Endothelial cell of umbilical vein (primary cell): ENCODE results near the gene MARK3. TPM values are rescaled to one million over a fixed set of nuclear protein-coding genes. Genes with fewer than 3 reads are reported as not detected.

ENCODE experiments used
- BruUV-seq: library from RNA; stranded (reverse); fragments of 400-500 nt; replicated peaks from 2 replicates; lab custom pipeline; 2021; lab: Mats Ljungman, UMichigan
- CTCF ChIA-PET: fragments of 300-600, 350-600 bp; sonication (Branson Sonifier 250); formaldehyde crosslinking; loops from one replicate; lab custom pipeline; 2021; ENCODE audit warnings: antibody characterized with exemption, inconsistent platforms; lab: Charles Lee
- POLR2A ChIA-PET: fragments of 300-600, 350-600 bp; sonication (Branson Sonifier 250); formaldehyde crosslinking; loops from one replicate; lab custom pipeline; 2021; ENCODE audit warnings: antibody characterized with exemption, inconsistent platforms; lab: Charles Lee
- DNase-seq: peaks from one replicate; pipeline ENCODE4 v3.0.0-alpha.2; 2011; ENCODE audit warnings: low read depth, low spot score
- FAIRE-seq: peaks from 2 replicates; lab custom pipeline; 2011; peaks lifted over from hg19 to GRCh38; lab: Jason Lieb, UNC
- H2AFZ ChIP-seq: 2 replicates; pipeline ENCODE4 v1.6.0; 2012; ENCODE audit warnings: low read depth, low read length, control low read depth, inconsistent platforms
- H3K27ac ChIP-seq: 2 replicates; pipeline ENCODE4 v1.5.1; 2011; ENCODE audit warnings: low read depth, mild to moderate bottlenecking, control low read depth, low read length, moderate library complexity; ENCODE audit not compliant: insufficient read depth
- H3K27me3 ChIP-seq, 2 experiments: 2 replicates each; pipeline versions ENCODE4 v1.6.0 to v1.6.1; 2011; ENCODE audit warnings: low read length in 2 of 2, mixed read lengths in 1 of 2; ENCODE audit not compliant: control insufficient read depth in 2 of 2, insufficient read depth in 2 of 2
- H3K36me3 ChIP-seq, 2 experiments: 2 replicates in 1 of 2; 3 replicates in 1 of 2; pipeline ENCODE4 v1.5.1; 2011; ENCODE audit warnings: low read length in 2 of 2, mild to moderate bottlenecking in 1 of 2, moderate library complexity in 1 of 2; ENCODE audit not compliant: control insufficient read depth in 2 of 2, insufficient read depth in 2 of 2; ENCODE audit errors: extremely low read depth in 1 of 2
- H3K4me1 ChIP-seq: 3 replicates; pipeline ENCODE4 v1.5.1; 2011; ENCODE audit warnings: mild to moderate bottlenecking, low read length; ENCODE audit not compliant: control insufficient read depth, insufficient read depth; ENCODE audit errors: extremely low read depth
- H3K4me2 ChIP-seq: 2 replicates; pipeline ENCODE4 v1.6.1; 2011; ENCODE audit warnings: low read length, control low read depth, mixed read lengths; ENCODE audit not compliant: insufficient read depth
- H3K4me3 ChIP-seq, 3 experiments: fragments of 200-600 bp in 1 of 3; sonication (generic), shearing (Covaris generic) in 1 of 3; replicated peaks in 1 of 3; 2 replicates each; pipeline ENCODE4 v1.5.1; 2011 to 2016; ENCODE audit warnings: control low read depth in 3 of 3, low read length in 3 of 3, mild to moderate bottlenecking in 2 of 3, inconsistent platforms in 1 of 3, low read depth in 1 of 3, moderate library complexity in 1 of 3; ENCODE audit not compliant: insufficient read depth in 1 of 3
- H3K79me2 ChIP-seq: 2 replicates; pipeline ENCODE4 v1.6.0; 2012; ENCODE audit warnings: low read length, inconsistent platforms; ENCODE audit not compliant: control insufficient read depth, insufficient read depth
- H3K9ac ChIP-seq: replicated peaks from 2 replicates; pipeline ENCODE3; 2011; ENCODE audit warnings: low read length, control low read depth; ENCODE audit not compliant: insufficient read depth; ENCODE audit errors: extremely low read depth
- H3K9me1 ChIP-seq: replicated peaks from 3 replicates; pipeline ENCODE4 v1.6.0; 2011; ENCODE audit warnings: mild to moderate bottlenecking, low read length; ENCODE audit not compliant: control insufficient read depth, insufficient read depth; ENCODE audit errors: extremely low read depth
- H3K9me3 ChIP-seq: replicated peaks from 2 replicates; pipeline ENCODE4 v1.5.1; 2012; ENCODE audit warnings: low read length, inconsistent platforms; ENCODE audit not compliant: control insufficient read depth, insufficient read depth
- H4K20me1 ChIP-seq: replicated peaks from 2 replicates; pipeline ENCODE3; 2011; ENCODE audit warnings: mild to moderate bottlenecking, low read length; ENCODE audit not compliant: control insufficient read depth, insufficient read depth; ENCODE audit errors: extremely low read depth
- EZH2 ChIP-seq: IDR thresholded peaks from 2 replicates; pipeline ENCODE4 v1.6.1; 2012; ENCODE audit warnings: borderline replicate concordance, low read depth, mild to moderate bottlenecking, moderate library complexity, low read length, inconsistent platforms; ENCODE audit not compliant: severe bottlenecking
- FOS ChIP-seq: IDR thresholded peaks from 2 replicates; pipeline ENCODE4 v1.6.1; 2011; ENCODE audit warnings: mild to moderate bottlenecking, low read length, moderate library complexity, borderline replicate concordance; ENCODE audit not compliant: insufficient read depth
- GATA2 ChIP-seq: IDR thresholded peaks from 2 replicates; pipeline ENCODE4 v1.7.0; 2011; ENCODE audit warnings: low read depth, mild to moderate bottlenecking, moderate library complexity, mixed read lengths, low read length; ENCODE audit not compliant: insufficient read length, insufficient read depth
- JUN ChIP-seq: IDR thresholded peaks from 2 replicates; pipeline ENCODE4 v1.6.1; 2011; ENCODE audit warnings: borderline replicate concordance, low read depth; ENCODE audit not compliant: insufficient read length, insufficient read depth
- MYC ChIP-seq: IDR thresholded peaks from one replicate; pipeline ENCODE4 v1.6.1; 2011; ENCODE audit warnings: mild to moderate bottlenecking, low read depth, low read length
- POLR2A ChIP-seq: IDR thresholded peaks from 2 replicates; pipeline ENCODE4 v1.6.1; 2012; ENCODE audit warnings: low read depth, mild to moderate bottlenecking, control low read depth, low read length
- POLR2AphosphoS5 ChIP-seq: IDR thresholded peaks from 2 replicates; pipeline ENCODE4 v1.6.1; 2012; ENCODE audit warnings: low read depth, mild to moderate bottlenecking, control low read depth, low read length, moderate library complexity; ENCODE audit not compliant: insufficient read depth
- dilution Hi-C: fragments of 300-500 bp; cut with MboI; formaldehyde crosslinking; loops from one replicate; pipeline ENCODE4 v1.15.0; 2019; ENCODE audit warnings: low sequenced_read_pairs; ENCODE audit not compliant: extremely low pct_ligation_motif_present
- intact Hi-C: fragments of 100-400 bp; cut with micrococcal nuclease; formaldehyde crosslinking; loops from one replicate; pipeline ENCODE4 v1.10.0; 2022
- polyA plus RNA-seq, 4 experiments: library from polyadenylated mRNA; depleted of rRNA in 3 of 4; stranded (reverse) in 3 of 4; unstranded in 1 of 4; fragments of >200 nt; gene quantifications; 2 replicates each; pipeline versions ENCODE4 v1.2.1 to v1.2.3, GENCODE V29; 2011 to 2012; ENCODE audit warnings: missing spikeins in 1 of 4
- total RNA-seq: library from RNA; stranded (reverse); gene quantifications from 2 replicates; pipeline ENCODE4 v1.2.3, GENCODE V29; 2021
- TF ChIP-seq, protein P1 (sequence below), 2 donors: IDR thresholded peaks; 1 replicate in 1 of 2; 2 replicates in 1 of 2; pipeline ENCODE4 v1.5.1; 2011; ENCODE audit warnings: low read length in 2 of 2, mild to moderate bottlenecking in 2 of 2, moderate library complexity in 2 of 2, control low read depth in 1 of 2, inconsistent platforms in 1 of 2, low read depth in 1 of 2; ENCODE audit not compliant: insufficient read depth in 1 of 2; ENCODE audit errors: extremely low read depth in 1 of 2
- TF ChIP-seq, protein P2 (sequence below): IDR thresholded peaks from 2 replicates; pipeline ENCODE4 v1.6.1; 2011; ENCODE audit not compliant: insufficient read depth, insufficient read length

MARK3 gene
- total and polyA plus RNA-seq, 2 donors (not counting 3 experiments of a cell fraction or from before 2014, with no cell fraction given), result 46.6 to 96.1 TPM

DNA sequence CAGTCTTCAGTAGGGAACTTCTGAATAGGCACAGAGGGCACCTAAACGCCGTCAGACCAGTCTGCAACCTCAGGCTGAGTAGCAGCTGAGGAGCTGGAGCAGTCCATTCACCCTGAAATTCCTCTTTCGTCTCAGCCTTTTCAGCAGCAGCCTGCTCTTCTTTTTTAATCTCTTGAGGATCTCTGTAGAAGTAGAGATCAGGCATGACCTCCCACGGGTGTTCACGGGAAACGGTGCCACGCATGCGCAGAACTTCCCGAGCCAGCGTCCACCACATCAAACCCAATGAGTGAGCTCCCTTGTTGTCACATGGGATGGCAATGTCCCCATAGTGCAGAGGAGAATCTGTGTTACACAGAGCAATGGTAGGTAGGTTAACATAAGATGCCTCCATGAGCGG is 11.1 kb upstream of the MARK3 start:
- intact Hi-C loops, result no loop called here
- no peaks in the 10 kb centered on the region for H3K36me3 ChIP-seq
- TF ChIP-seq, protein P1, sequence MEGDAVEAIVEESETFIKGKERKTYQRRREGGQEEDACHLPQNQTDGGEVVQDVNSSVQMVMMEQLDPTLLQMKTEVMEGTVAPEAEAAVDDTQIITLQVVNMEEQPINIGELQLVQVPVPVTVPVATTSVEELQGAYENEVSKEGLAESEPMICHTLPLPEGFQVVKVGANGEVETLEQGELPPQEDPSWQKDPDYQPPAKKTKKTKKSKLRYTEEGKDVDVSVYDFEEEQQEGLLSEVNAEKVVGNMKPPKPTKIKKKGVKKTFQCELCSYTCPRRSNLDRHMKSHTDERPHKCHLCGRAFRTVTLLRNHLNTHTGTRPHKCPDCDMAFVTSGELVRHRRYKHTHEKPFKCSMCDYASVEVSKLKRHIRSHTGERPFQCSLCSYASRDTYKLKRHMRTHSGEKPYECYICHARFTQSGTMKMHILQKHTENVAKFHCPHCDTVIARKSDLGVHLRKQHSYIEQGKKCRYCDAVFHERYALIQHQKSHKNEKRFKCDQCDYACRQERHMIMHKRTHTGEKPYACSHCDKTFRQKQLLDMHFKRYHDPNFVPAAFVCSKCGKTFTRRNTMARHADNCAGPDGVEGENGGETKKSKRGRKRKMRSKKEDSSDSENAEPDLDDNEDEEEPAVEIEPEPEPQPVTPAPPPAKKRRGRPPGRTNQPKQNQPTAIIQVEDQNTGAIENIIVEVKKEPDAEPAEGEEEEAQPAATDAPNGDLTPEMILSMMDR (IDR thresholded peaks at IDR 0.05; ENCODE audit: extremely low read depth in 1 of 2, insufficient read depth in 1 of 2, low read depth in 1 of 2, low read length in 2 of 2), result no peak
- TF ChIP-seq MYC, result no peak
- TF ChIP-seq, protein P2, sequence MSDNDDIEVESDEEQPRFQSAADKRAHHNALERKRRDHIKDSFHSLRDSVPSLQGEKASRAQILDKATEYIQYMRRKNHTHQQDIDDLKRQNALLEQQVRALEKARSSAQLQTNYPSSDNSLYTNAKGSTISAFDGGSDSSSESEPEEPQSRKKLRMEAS, result no peak
- no peak for TF ChIP-seq JUN
- TF ChIP-seq FOS, result no peak
- TF ChIP-seq POLR2AphosphoS5, result no peak
- TF ChIP-seq GATA2, result no peak
- no peak for TF ChIP-seq EZH2
- TF ChIP-seq POLR2A, result no peak
- H3K4me3 ChIP-seq, result no peak overlapping the region
- no peak overlapping the region for H3K4me2 ChIP-seq
- H2AFZ ChIP-seq, result no peak overlapping the region
- no TSS peak for BruUV-seq
- H3K27ac ChIP-seq, result no peak overlapping the region
- peaks cover 0 to 2% of the 10 kb centered on the region in 2 experiments for H3K27me3 ChIP-seq
- FAIRE-seq (no peak), DNase-seq (no peak)
- ChIA-PET CTCF (interaction anchor here (1.4 to 2.5 kb wide), 2 partner anchors 11 to 17 kb away, joined by 5 to 13 read pairs; no protein-coding TSS in a partner anchor), POLR2A (no interaction called here)
- no peaks in the 10 kb centered on the region for H3K9me3 ChIP-seq
- no peaks in the 10 kb centered on the region for H3K79me2 ChIP-seq
- H3K9ac ChIP-seq, result no peak overlapping the region
- H4K20me1 ChIP-seq, result no peaks in the 10 kb centered on the region
- dilution Hi-C loops, result no loop called here
- H3K4me1 ChIP-seq, result peaks cover 4% of the 10 kb centered on the region
- H3K9me1 ChIP-seq, result no peaks in the 10 kb centered on the region
